Esophagus muscularis mucosa (tissue), 4 donors: Measurements from ENCODE around the gene SLC9A1. TPM values are rescaled to one million over a fixed set of nuclear protein-coding genes. Genes with fewer than 3 reads are reported as not detected.
"Not testable (repeated sequence)": the region's sequence is repeated elsewhere in the genome, so short reads cannot be mapped to it uniquely, and the experiment has no call there.

Source experiments
- DNase-seq: peaks from one replicate; pipeline ENCODE4 v3.0.0-alpha.2; 2017; ENCODE audit errors: extremely low spot score
- H3K27ac ChIP-seq, 4 donors: fragments of 200-600 bp; sonication (generic); replicated peaks in 1 of 4; 1 replicate in 3 of 4; 2 replicates in 1 of 4; pipeline ENCODE4 v1.5.1; 2016 to 2019; ENCODE audit warnings: mild to moderate bottlenecking in 1 of 4
- H3K27me3 ChIP-seq, 4 donors: fragments of 200-600 bp; sonication (generic); one replicate each; pipeline versions ENCODE4 v1.5.1 to v1.6.0; 2016 to 2019
- H3K36me3 ChIP-seq, 4 donors: fragments of 200-600 bp; sonication (generic); one replicate each; pipeline ENCODE4 v1.5.1; 2016 to 2019
- H3K4me1 ChIP-seq, 4 donors: fragments of 200-600 bp; sonication (generic); one replicate each; pipeline ENCODE4 v1.5.1; 2016 to 2019
- H3K4me3 ChIP-seq, 4 donors: fragments of 200-600 bp; sonication (generic); 1 replicate in 2 of 4; 2 replicates in 2 of 4; pipeline ENCODE4 v1.5.1; 2016 to 2019; ENCODE audit warnings: mild to moderate bottlenecking in 4 of 4, moderate library complexity in 1 of 4
- H3K9me3 ChIP-seq, 4 donors: fragments of 200-600 bp; sonication (generic); 1 replicate in 3 of 4; 2 replicates in 1 of 4; pipeline ENCODE4 v1.5.1; 2016 to 2019
- CTCF ChIP-seq, 3 experiments: fragments of 200-600 bp in 2 of 3; fragments of 450-650 bp in 1 of 3; sonication (generic) in 2 of 3; IDR thresholded peaks; one replicate each; pipeline ENCODE4 v1.5.1; 2017 to 2019; ENCODE audit warnings: antibody characterized with exemption in 3 of 3, mild to moderate bottlenecking in 2 of 3, moderate library complexity in 1 of 3
- EP300 ChIP-seq: sonication (generic); formaldehyde crosslinking; IDR thresholded peaks from one replicate; pipeline ENCODE4 v1.6.1; 2017; ENCODE audit warnings: antibody characterized with exemption
- POLR2A ChIP-seq: fragments of 450-650 bp; IDR thresholded peaks from one replicate; pipeline ENCODE4 v1.6.1; 2017; ENCODE audit warnings: antibody characterized with exemption, moderate library complexity, mild to moderate bottlenecking, low read depth
- POLR2AphosphoS5 ChIP-seq, 2 donors: sonication (generic); formaldehyde crosslinking; IDR thresholded peaks; one replicate each; pipeline ENCODE4 v1.6.1; 2017; ENCODE audit warnings: antibody characterized with exemption in 2 of 2
- WGBS: methylation state at CpG from one replicate; pipeline ENCODE4 v1.1.5; 2018; 5-methylcytosine and 5-hydroxymethylcytosine counted together
- intact Hi-C: fragments of 100-400 bp; cut with DNase I; formaldehyde crosslinking; loops from one replicate; pipeline ENCODE4 v1.15.1; 2023
- total RNA-seq, 4 donors: library from RNA; depleted of rRNA; stranded (reverse); fragments of >200 nt; gene quantifications; one replicate each; pipeline versions ENCODE4 v1.1.0 to v1.2.1, GENCODE V29; 2016

The SLC9A1 gene
- total RNA-seq, 4 donors from 2014 or later, result 8.3 to 29.2 (median 11.4) TPM

DNA sequence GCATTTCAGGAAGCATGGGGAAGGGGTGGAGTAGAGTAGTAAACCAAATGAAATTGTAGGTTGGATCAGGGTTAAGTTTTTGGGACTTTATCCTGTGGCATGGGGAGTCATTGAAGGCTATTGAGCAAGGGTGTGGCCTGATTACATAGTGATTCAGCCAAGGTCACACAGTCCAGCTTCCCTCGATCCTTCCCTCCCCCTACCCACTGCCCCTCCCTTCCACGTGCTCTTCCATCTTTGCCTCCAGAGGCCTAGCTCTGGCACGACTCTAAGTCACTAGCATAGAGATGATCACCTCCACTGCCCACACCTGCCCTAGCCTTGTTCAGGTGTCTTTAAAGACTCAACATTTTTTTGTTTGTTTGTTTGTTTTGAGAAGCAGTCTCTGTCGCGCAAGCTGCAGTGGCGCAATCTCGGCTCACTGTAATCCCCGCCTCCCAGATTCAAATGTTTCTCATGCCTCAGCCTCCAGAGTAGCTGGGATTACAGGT is 37.2 kb upstream of the SLC9A1 start:
- H3K27me3 ChIP-seq, result no peaks in the 10 kb centered on the region
- H3K4me3 ChIP-seq, result no peak overlapping the region
- no peaks in the 10 kb centered on the region for H3K9me3 ChIP-seq
- H3K4me1 ChIP-seq, result no peaks in the 10 kb centered on the region
- no peak for DNase-seq
- no peaks in the 10 kb centered on the region for H3K36me3 ChIP-seq
- WGBS, result 77% methylated on average over 8 of the region's 8 CpGs
- H3K27ac ChIP-seq, result no peak overlapping the region
- intact Hi-C loops, result no loop called here
- TF ChIP-seq CTCF (IDR thresholded peaks at IDR 0.05) (no peak), POLR2AphosphoS5 (IDR thresholded peaks at IDR 0.05) (no peak), POLR2A (no peak), EP300 (no peak)

- H3K9me3 ChIP-seq, intact Hi-C loops, H3K27ac ChIP-seq, H3K27me3 ChIP-seq, H3K4me1 ChIP-seq, H3K36me3 ChIP-seq, H3K4me3 ChIP-seq, DNase-seq: not testable (repeated sequence)
- WGBS, result 77% methylated on average over 3 of the region's 3 CpGs
Observed at GRCh38 chr1:27184665-27185064, 29.7 kb upstream of the SLC9A1 start.

GRCh38 chr1:27179979-27180378 is 25.1 kb upstream of the SLC9A1 start:
- Histone ChIP-seq H3K9me3 (no peaks in the 10 kb centered on the region), H3K4me3 (no peak overlapping the region), H3K27me3 (no peaks in the 10 kb centered on the region), H3K4me1 (no peaks in the 10 kb centered on the region), H3K27ac (no peak overlapping the region), H3K36me3 (no peaks in the 10 kb centered on the region)
- WGBS, result 81% methylated on average over 3 of the region's 3 CpGs
- intact Hi-C loops, result no loop called here
- no peak for TF ChIP-seq CTCF (IDR thresholded peaks at IDR 0.05)
- DNase-seq, result no peak

GRCh38 chr1:27179379-27179778 is 24.5 kb upstream of the SLC9A1 start:
- H3K27me3 ChIP-seq, result no peaks in the 10 kb centered on the region
- H3K9me3 ChIP-seq, result no peaks in the 10 kb centered on the region
- no peaks in the 10 kb centered on the region for H3K36me3 ChIP-seq
- H3K4me3 ChIP-seq, result no peak overlapping the region
- intact Hi-C loops, result no loop called here
- TF ChIP-seq EP300 (no peak), POLR2AphosphoS5 (IDR thresholded peaks at IDR 0.05) (no peak), POLR2A (no peak), CTCF (IDR thresholded peaks at IDR 0.05) (no peak)
- DNase-seq, result no peak
- H3K27ac ChIP-seq, result no peak overlapping the region
- no peaks in the 10 kb centered on the region for H3K4me1 ChIP-seq

GRCh38 chr1:27176954-27177353 is 22.0 kb upstream of the SLC9A1 start:
- H3K9me3 ChIP-seq, result no peaks in the 10 kb centered on the region
- H3K36me3 ChIP-seq, result no peaks in the 10 kb centered on the region
- H3K4me1 ChIP-seq, result no peaks in the 10 kb centered on the region
- H3K4me3 ChIP-seq, result no peak overlapping the region
- no peak for DNase-seq
- TF ChIP-seq POLR2A (no peak), POLR2AphosphoS5 (IDR thresholded peaks at IDR 0.05) (no peak), CTCF (IDR thresholded peaks at IDR 0.05) (no peak), EP300 (no peak)
- WGBS, result 92% methylated on average over 26 of the region's 26 CpGs
- intact Hi-C loops, result no loop called here
- H3K27ac ChIP-seq, result no peak overlapping the region
- H3K27me3 ChIP-seq, result no peaks in the 10 kb centered on the region
